Peyer's patch (tissue), 4 donors: Measurements from ENCODE around the gene FARP1. TPM values are rescaled to one million over a fixed set of nuclear protein-coding genes. Genes with fewer than 3 reads are reported as not detected.

Experiments used
- DNase-seq, 3 donors: peaks; one replicate each; pipeline ENCODE4 v3.0.0-alpha.2; 2017 to 2019
- H3K27ac ChIP-seq, 4 donors: fragments of 200-600 bp; sonication (generic); one replicate each; pipeline ENCODE4 v1.5.1; 2016 to 2019
- H3K27me3 ChIP-seq, 2 donors: fragments of 200-600 bp; sonication (generic); one replicate each; pipeline ENCODE4 v1.5.1; 2019
- H3K36me3 ChIP-seq, 3 donors: fragments of 200-600 bp; sonication (generic); one replicate each; pipeline ENCODE4 v1.5.1; 2016 to 2019
- H3K4me1 ChIP-seq, 4 donors: fragments of 200-600 bp; sonication (generic); one replicate each; pipeline ENCODE4 v1.5.1; 2016 to 2019
- H3K4me3 ChIP-seq, 4 donors: fragments of 200-600 bp; sonication (generic); 1 replicate in 3 of 4; 2 replicates in 1 of 4; pipeline ENCODE4 v1.5.1; 2016 to 2019; ENCODE audit warnings: mild to moderate bottlenecking in 1 of 4
- H3K9me3 ChIP-seq, 4 donors: fragments of 200-600 bp; sonication (generic); one replicate each; pipeline ENCODE4 v1.5.1; 2016 to 2019; ENCODE audit warnings: mild to moderate bottlenecking in 1 of 4
- POLR2A ChIP-seq, 2 donors: fragments of 450-650 bp; IDR thresholded peaks; one replicate each; pipeline ENCODE4 v1.5.1; 2017; ENCODE audit warnings: antibody characterized with exemption in 2 of 2, mild to moderate bottlenecking in 2 of 2, moderate library complexity in 2 of 2
- total RNA-seq, 4 donors: library from RNA; depleted of rRNA; stranded (reverse); fragments of >200 nt; gene quantifications; one replicate each; pipeline ENCODE4 v1.1.0, GENCODE V29; 2016
- TF ChIP-seq, protein P1 (sequence below), 6 experiments: fragments of 450-650 bp in 4 of 6; fragments of 200-600 bp in 2 of 6; sonication (generic) in 1 of 6; IDR thresholded peaks; one replicate each; pipeline ENCODE4 v1.5.1; 2017 to 2019; ENCODE audit warnings: antibody characterized with exemption in 6 of 6, mild to moderate bottlenecking in 3 of 6, moderate library complexity in 1 of 6

The FARP1 gene
- total RNA-seq, 4 donors from 2014 or later: 10.6 to 61.1 (median 14.9) TPM

DNA sequence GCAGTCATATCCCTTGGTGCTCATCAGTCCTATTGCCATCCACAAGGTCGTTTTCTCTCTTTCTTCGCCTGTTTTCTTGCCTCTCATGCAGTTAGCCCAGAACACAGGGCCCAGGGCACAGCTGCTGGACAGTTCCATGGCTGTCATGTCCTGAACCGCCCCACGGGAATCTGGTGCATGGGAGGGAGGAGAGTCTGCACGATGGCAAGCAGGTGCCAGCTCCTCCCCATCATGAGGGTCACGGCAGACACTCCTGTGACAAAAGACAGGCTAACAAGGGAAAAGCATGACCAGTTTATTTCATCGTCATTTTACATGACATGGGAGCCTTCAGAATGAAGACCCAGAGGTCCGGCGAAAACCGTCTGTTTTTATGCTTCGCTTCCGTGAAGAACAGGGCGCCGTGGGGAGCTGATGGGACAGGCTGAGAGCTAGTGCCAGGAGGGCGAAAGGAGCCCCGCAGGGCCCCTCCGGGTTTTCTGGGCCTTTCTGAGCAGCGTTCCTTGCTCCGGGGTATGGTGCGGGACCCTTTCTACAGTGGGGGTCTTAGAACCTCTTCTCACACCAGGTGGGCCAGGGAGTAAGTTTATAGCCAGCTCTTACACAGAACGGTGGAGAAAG is 298.3 kb downstream of the FARP1 start:
- Histone ChIP-seq H3K4me1 (peaks cover 0 to 6% (median 5%) of the 10 kb centered on the region in 4 donors), H3K27me3 (no peaks in the 10 kb centered on the region), H3K36me3 (peaks cover 0 to 11% (median 0%) of the 10 kb centered on the region in 3 donors), H3K9me3 (no peaks in the 10 kb centered on the region), H3K4me3 (no peak overlapping the region), H3K27ac (no peak overlapping the region)
- no peak for TF ChIP-seq POLR2A (IDR thresholded peaks at IDR 0.05)
- TF ChIP-seq, protein P1, sequence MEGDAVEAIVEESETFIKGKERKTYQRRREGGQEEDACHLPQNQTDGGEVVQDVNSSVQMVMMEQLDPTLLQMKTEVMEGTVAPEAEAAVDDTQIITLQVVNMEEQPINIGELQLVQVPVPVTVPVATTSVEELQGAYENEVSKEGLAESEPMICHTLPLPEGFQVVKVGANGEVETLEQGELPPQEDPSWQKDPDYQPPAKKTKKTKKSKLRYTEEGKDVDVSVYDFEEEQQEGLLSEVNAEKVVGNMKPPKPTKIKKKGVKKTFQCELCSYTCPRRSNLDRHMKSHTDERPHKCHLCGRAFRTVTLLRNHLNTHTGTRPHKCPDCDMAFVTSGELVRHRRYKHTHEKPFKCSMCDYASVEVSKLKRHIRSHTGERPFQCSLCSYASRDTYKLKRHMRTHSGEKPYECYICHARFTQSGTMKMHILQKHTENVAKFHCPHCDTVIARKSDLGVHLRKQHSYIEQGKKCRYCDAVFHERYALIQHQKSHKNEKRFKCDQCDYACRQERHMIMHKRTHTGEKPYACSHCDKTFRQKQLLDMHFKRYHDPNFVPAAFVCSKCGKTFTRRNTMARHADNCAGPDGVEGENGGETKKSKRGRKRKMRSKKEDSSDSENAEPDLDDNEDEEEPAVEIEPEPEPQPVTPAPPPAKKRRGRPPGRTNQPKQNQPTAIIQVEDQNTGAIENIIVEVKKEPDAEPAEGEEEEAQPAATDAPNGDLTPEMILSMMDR (IDR thresholded peaks at IDR 0.05): no peak
- DNase-seq: no peak

DNA sequence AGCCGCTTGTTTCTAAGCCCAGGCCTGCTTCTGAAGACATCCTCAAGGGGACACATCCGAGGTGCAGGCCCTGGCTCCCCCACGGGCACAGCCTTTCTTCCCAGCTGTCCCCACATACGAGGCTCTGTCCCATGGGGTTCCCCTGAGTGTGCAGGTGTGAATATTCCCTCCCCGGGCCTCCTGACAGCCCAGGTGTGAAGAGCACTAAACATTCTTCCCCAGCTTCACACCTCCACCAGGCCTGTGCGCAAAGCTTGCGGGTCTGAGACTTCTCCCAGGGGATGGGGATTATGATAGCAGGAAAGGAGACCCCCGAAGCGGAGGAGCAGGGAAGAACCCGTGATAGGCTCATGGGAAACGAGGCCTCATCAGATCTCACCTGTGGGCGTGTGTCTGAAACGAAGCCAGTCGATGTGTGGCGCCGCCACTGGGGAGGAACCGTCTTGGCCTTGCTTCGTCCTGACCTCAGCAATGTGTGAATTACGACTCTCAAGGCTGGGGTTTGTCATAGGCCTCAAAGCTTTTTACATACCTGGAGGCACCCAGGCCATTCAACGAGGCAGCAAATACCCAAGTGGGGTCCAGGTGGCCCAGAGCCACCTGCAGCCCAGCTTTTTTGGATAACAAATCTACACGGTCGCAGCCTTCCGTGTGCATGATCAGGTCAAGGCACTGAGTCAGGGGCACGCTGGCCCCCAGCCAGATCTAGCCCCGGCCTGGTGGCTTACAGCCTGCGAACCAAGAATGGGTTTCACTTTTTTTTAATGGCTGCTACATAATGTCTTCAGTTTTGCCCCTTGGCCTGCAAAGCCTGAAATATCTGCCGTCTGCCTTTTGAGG is 299.7 kb downstream of the FARP1 start:
- peaks cover 0 to 6% (median 5%) of the 10 kb centered on the region in 4 donors for H3K4me1 ChIP-seq
- DNase-seq: no peak
- no peaks in the 10 kb centered on the region for H3K27me3 ChIP-seq
- TF ChIP-seq, protein P1 (IDR thresholded peaks at IDR 0.05): no peak
- TF ChIP-seq POLR2A (IDR thresholded peaks at IDR 0.05): no peak
- H3K4me3 ChIP-seq: no peak overlapping the region
- H3K36me3 ChIP-seq: peaks cover 0 to 21% (median 0%) of the 10 kb centered on the region in 3 donors
- H3K9me3 ChIP-seq: no peaks in the 10 kb centered on the region
- H3K27ac ChIP-seq: no peak overlapping the region

DNA sequence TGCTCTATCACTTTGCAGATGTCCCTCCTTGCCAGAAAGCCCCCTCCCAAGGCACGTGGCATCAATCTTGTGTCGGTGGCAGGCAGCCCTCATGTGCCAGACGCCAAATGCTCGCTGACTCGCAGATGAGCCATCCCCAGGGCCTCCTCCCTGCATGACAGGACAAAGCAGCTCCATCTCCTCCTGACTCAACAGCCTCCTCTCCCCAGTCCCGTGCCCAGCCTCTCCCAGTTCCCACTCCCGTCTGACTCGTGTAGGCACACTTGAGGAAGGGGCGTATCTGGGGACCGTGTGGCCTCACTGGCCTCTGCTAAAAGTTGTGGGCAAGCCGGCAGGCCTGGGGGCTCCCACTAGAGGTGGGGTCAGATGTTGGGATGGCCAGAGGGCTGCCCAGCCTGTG is 300.4 kb downstream of the FARP1 start:
- TF ChIP-seq POLR2A (IDR thresholded peaks at IDR 0.05): no peak
- TF ChIP-seq, protein P1 (IDR thresholded peaks at IDR 0.05): no peak
- Histone ChIP-seq H3K27ac (no peak overlapping the region), H3K27me3 (no peaks in the 10 kb centered on the region), H3K4me3 (no peak overlapping the region), H3K36me3 (peaks cover 0 to 28% (median 0%) of the 10 kb centered on the region in 3 donors), H3K9me3 (no peaks in the 10 kb centered on the region), H3K4me1 (peaks cover 0 to 6% (median 5%) of the 10 kb centered on the region in 4 donors)
- no peak for DNase-seq

DNA sequence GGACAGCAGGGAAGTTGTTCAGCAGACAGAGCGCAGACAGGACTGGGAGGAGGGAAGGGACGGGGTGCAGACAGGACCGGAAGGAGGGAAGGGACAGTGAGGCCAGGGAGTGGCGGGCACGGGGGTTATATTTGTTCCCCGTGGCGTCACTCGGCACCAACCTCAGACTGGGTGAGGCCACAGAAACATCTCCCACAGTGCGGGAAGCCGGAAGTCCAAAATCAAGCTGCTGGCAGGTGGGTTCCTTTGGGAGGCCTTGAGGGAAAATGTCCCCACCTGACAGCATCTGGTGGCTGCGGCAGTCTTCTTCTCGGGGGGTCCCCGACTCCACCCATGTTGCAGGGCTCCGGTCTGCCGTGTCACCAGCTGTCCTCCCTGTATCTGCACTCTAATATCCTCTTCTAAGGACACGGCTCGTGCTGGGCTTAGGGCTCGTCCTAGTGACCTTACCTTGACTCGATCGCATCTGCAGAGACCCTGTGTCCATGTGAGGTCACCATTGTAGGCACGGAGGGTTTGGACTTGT is 301.0 kb downstream of the FARP1 start:
- no peak overlapping the region for H3K4me3 ChIP-seq

DNA sequence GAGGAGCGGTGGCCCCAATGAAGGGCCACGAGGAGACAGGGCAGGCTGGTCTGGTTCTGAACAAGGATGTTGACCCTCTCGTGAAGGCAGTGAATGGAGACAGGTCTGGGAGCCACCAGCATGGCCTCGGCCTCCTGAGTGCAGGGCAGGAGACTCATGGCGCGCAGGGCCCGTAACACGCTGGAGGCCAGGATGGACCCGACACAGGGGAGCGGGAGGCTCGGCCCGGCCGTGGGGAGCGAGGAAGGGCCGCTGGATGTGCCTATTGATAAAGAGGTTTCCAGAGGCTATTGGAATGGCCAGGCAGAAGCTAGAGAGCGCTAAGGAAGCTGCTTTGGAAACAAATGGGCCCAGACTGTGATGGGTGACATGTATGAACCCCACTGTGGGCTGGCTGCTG is 301.5 kb downstream of the FARP1 start:
- no peak for DNase-seq

More for the DNA sequence above, 301.0 kb downstream of the FARP1 start:
- Histone ChIP-seq H3K36me3 (peaks cover 0 to 31% (median 0%) of the 10 kb centered on the region in 3 donors), H3K27me3 (no peaks in the 10 kb centered on the region), H3K9me3 (no peaks in the 10 kb centered on the region), H3K27ac (no peak overlapping the region), H3K4me1 (peaks cover 0 to 6% (median 5%) of the 10 kb centered on the region in 4 donors)
- no peak for TF ChIP-seq POLR2A (IDR thresholded peaks at IDR 0.05)
- TF ChIP-seq, protein P1 (IDR thresholded peaks at IDR 0.05): no peak
- DNase-seq: no peak

More for the DNA sequence above, 301.5 kb downstream of the FARP1 start:
- Histone ChIP-seq H3K4me1 (peaks cover 0 to 6% (median 5%) of the 10 kb centered on the region in 4 donors), H3K9me3 (no peaks in the 10 kb centered on the region), H3K27me3 (no peaks in the 10 kb centered on the region), H3K4me3 (no peak overlapping the region), H3K27ac (no peak overlapping the region), H3K36me3 (peaks cover 0 to 36% (median 3%) of the 10 kb centered on the region in 3 donors)
- TF ChIP-seq, protein P1 (IDR thresholded peaks at IDR 0.05): no peak
- no peak for TF ChIP-seq POLR2A (IDR thresholded peaks at IDR 0.05)
